Measurements from ENCODE around the gene CASR. TPM values are rescaled to one million over a fixed set of nuclear protein-coding genes. Genes with fewer than 3 reads are reported as not detected.
"Not testable (repeated sequence)": the region's sequence is repeated elsewhere in the genome, so short reads cannot be mapped to it uniquely, and the experiment has no call there.

Gene CASR
- total RNA-seq, 1 donor = not detected

DNA sequence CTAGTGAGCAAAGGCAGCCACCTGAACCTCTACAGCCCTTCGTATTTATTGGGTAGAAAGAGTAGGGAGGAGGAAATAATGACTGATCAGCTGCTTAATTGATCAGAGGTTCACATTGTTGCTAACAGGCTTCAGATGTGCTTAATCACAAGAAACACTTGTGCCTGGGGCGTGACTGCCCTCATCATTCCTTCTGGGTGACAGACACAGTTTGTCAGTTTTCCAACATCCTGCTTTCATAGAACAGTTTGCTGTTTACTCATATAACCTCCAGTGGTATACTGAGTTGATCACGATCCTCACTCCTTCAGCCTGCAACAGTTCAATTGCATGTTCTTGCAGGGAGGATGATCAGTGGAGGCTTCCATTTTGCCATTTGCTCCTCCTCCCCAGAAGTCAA is 13.6 kb upstream of the CASR start:
- TF ChIP-seq, protein P1, sequence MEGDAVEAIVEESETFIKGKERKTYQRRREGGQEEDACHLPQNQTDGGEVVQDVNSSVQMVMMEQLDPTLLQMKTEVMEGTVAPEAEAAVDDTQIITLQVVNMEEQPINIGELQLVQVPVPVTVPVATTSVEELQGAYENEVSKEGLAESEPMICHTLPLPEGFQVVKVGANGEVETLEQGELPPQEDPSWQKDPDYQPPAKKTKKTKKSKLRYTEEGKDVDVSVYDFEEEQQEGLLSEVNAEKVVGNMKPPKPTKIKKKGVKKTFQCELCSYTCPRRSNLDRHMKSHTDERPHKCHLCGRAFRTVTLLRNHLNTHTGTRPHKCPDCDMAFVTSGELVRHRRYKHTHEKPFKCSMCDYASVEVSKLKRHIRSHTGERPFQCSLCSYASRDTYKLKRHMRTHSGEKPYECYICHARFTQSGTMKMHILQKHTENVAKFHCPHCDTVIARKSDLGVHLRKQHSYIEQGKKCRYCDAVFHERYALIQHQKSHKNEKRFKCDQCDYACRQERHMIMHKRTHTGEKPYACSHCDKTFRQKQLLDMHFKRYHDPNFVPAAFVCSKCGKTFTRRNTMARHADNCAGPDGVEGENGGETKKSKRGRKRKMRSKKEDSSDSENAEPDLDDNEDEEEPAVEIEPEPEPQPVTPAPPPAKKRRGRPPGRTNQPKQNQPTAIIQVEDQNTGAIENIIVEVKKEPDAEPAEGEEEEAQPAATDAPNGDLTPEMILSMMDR (IDR thresholded peaks at IDR 0.05; ENCODE audit: insufficient read depth, low read length) = no peak
- H3K4me3 ChIP-seq (ENCODE audit: low read depth, low read length) = no peak overlapping the region
- no peak for DNase-seq (ENCODE audit: low read depth)

DNA sequence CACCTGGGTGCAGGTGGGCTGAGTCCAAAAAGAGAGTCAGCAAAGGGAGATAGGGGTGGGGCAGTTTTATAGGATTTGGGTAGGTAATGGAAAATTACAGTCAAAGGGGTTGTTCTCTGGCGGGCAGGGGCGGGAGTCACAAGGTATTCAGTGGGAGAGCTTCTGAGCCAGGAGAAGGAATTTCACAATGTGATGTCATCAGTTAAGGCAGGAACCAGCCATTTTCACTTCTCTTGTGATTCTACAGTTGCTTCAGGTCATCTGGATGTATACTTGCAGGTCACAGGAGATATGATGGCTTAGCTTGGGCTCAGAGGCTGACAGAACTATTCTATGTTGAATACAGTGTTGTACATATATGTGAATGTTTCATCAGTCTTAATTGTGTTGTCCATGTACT is 12.1 kb upstream of the CASR start:
- H3K4me3 ChIP-seq (ENCODE audit: low read depth, low read length); DNase-seq (ENCODE audit: low read depth): not testable (repeated sequence)

DNA sequence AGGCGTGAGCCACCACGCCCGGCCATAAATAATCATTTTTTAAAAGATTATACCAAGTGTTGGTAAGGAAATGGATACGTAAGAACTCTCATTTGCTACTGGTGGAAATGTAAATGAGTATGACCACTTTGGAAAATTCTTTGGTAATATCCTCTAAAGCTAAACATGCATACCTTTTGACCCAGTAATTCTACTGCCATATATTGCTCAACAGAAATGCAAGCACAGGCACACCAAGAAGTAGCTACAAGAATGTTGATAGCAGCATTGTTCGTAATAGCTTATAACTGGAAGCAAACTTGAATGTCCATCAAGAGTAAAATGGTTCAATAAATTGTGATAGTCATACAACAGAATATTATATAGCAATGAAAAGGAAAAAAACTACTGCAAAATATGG is 4.8 kb upstream of the CASR start:
- no peak for DNase-seq (ENCODE audit: low read depth)

DNA sequence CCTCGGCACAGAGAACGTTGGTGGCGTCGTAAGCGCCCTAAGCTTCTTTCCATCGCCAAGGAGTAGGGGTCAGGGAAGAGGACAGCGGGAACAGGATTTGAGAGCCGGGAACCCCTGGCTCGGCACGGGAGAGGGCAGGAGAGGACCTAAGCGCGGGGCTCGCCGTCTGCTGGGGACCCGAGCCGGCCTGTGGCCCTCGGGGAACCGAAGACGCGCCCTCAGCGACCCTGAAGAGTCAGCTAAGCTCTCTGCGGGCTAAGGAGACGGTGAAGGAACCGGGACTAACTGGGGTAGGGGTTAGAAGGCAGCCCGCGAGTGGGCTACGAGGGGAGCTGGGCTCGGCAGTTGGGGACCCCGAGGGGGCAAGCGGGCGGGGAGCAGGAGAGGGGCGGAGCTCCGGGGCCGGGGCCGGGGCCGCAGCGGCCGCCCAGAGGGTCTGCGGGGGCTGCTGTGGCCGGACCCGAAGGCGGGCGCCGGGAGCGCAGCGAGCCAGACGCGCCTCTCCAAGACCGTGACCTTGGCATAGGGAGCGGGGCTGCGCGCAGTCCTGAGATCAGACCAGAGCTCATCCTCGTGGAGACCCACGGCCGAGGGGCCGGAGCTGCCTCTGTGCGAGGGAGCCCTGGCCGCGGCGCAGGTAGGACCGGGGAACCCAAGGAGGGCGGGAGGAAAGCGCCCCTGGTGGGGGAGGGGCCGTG is 574 bp downstream of the CASR start:
- no peak overlapping the region for H3K4me3 ChIP-seq (ENCODE audit: low read depth, low read length)
- no peak for DNase-seq (ENCODE audit: low read depth)
- TF ChIP-seq, protein P1 (IDR thresholded peaks at IDR 0.05; ENCODE audit: insufficient read depth, low read length) = no peak

More for the DNA sequence above, 4.8 kb upstream of the CASR start:
- H3K4me3 ChIP-seq (ENCODE audit: low read depth, low read length) = no peak overlapping the region
- TF ChIP-seq, protein P1 (IDR thresholded peaks at IDR 0.05; ENCODE audit: insufficient read depth, low read length) = no peak

DNA sequence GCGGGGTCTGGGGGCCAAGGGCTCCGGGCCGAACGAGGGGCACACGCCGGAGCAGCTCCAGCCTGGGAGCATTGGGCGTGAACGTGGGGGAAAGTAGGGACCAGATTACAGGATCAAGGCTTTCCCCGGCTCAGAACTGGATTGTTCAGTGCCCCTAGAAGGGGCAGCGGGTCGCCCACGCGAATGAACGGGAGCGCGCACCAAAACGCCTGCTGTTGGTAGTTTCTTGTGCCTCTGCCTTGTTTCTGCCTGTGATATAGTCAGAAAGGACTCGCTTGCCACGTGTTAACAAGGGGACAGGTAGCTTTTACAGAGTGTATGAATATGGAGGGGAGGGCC is 1.1 kb downstream of the CASR start:
- no peak for DNase-seq (ENCODE audit: low read depth)
- TF ChIP-seq, protein P1 (IDR thresholded peaks at IDR 0.05; ENCODE audit: insufficient read depth, low read length) = no peak
- no peak overlapping the region for H3K4me3 ChIP-seq (ENCODE audit: low read depth, low read length)

DNA sequence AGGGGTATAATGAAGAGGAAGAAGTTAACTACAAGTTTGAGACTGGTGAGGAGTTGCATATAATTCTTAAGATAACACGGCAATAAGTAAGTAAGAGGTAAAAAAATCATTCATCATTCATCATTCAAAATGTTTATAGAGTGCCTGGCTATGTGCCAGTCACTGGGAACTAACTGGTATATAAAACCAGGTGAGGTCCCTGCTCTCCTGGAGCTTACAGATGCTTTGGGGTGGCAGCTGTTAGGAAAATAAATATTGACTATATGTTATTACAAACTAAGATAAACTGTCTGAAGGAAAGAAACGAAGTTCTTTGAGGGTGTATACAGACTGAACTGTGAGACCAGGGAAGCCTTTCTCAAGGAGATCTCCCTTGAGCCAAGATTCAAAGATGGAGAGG is 2.9 kb downstream of the CASR start:
- TF ChIP-seq, protein P1 (IDR thresholded peaks at IDR 0.05; ENCODE audit: insufficient read depth, low read length) = no peak
- no peak for DNase-seq (ENCODE audit: low read depth)
- no peak overlapping the region for H3K4me3 ChIP-seq (ENCODE audit: low read depth, low read length)

DNA sequence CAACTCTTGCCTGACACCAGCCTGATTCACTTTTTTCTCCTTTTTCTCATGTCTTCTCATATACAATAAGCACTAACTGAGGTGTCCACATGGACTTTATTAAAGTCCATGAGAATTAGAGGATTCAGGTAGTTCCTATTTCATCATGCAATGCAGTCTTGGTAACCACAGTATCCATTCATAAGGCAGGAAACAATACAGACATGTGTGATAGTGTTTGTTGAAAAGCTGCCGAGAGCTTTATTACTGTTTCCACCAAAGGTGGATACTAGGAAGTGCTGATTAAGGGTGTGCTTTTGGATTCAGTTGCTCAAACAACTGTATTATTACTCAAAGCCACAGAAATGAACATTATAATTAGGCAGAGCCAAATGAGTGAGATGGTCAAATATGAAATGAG is 5.3 kb downstream of the CASR start:
- no peak for DNase-seq (ENCODE audit: low read depth)
- TF ChIP-seq, protein P1 (IDR thresholded peaks at IDR 0.05; ENCODE audit: insufficient read depth, low read length) = no peak
- no peak overlapping the region for H3K4me3 ChIP-seq (ENCODE audit: low read depth, low read length)
